Prostate gland (tissue), 2 donors: ENCODE measurements around the gene GABRB3. TPM values are rescaled to one million over a fixed set of nuclear protein-coding genes. Genes with fewer than 3 reads are reported as not detected.

Experiments
- DNase-seq: peaks from one replicate; pipeline ENCODE4 v3.0.0-alpha.2; 2019; ENCODE audit warnings: low spot score
- H3K27ac ChIP-seq, 2 donors: fragments of 200-600 bp; sonication (generic); 2 replicates each; pipeline ENCODE4 v1.5.1; 2017 to 2019
- H3K27me3 ChIP-seq: fragments of 200-600 bp; sonication (generic); replicated peaks from 2 replicates; pipeline ENCODE4 v1.5.1; 2019; ENCODE audit not compliant: insufficient read depth
- H3K36me3 ChIP-seq, 2 donors: fragments of 200-600 bp; sonication (generic); 1 replicate in 1 of 2; 2 replicates in 1 of 2; pipeline versions ENCODE4 v1.5.1 to v1.8.1; 2017 to 2019
- H3K4me1 ChIP-seq: fragments of 200-600 bp; sonication (generic); replicated peaks from 2 replicates; pipeline ENCODE4 v1.5.1; 2019
- H3K4me3 ChIP-seq, 2 donors: fragments of 200-600 bp; sonication (generic); 2 replicates each; pipeline ENCODE4 v1.5.1; 2017 to 2019
- H3K9me3 ChIP-seq: fragments of 200-600 bp; sonication (generic); 2 replicates; pipeline ENCODE4 v1.5.1; 2017
- POLR2A ChIP-seq: fragments of 450-650 bp; IDR thresholded peaks from one replicate; pipeline ENCODE4 v1.6.1; 2016; ENCODE audit warnings: antibody characterized with exemption, mild to moderate bottlenecking
- POLR2AphosphoS5 ChIP-seq: sonication (generic); formaldehyde crosslinking; IDR thresholded peaks from one replicate; pipeline ENCODE4 v1.6.1; 2017; ENCODE audit warnings: antibody characterized with exemption
- WGBS: methylation state at CpG from one replicate; pipeline ENCODE4 v1.1.5; 2018; 5-methylcytosine and 5-hydroxymethylcytosine counted together
- intact Hi-C: fragments of 100-400 bp; cut with DNase I; formaldehyde crosslinking; loops from one replicate; pipeline ENCODE4 v1.14.2; 2022
- total RNA-seq, 2 donors: library from RNA; depleted of rRNA; stranded (reverse); fragments of >200 nt; gene quantifications; one replicate each; pipeline ENCODE4 v1.1.0, GENCODE V29; 2016
- TF ChIP-seq, protein P1 (sequence below), 4 experiments: fragments of 200-600 bp in 2 of 4; fragments of 450-650 bp in 2 of 4; sonication (generic) in 2 of 4; IDR thresholded peaks; 1 replicate in 3 of 4; 2 replicates in 1 of 4; pipeline ENCODE4 v1.5.1; 2016 to 2019; ENCODE audit warnings: antibody characterized with exemption in 4 of 4, mild to moderate bottlenecking in 2 of 4, moderate library complexity in 2 of 4

The GABRB3 gene
- total RNA-seq, 2 donors from 2014 or later: 10.3 to 12.4 TPM

DNA sequence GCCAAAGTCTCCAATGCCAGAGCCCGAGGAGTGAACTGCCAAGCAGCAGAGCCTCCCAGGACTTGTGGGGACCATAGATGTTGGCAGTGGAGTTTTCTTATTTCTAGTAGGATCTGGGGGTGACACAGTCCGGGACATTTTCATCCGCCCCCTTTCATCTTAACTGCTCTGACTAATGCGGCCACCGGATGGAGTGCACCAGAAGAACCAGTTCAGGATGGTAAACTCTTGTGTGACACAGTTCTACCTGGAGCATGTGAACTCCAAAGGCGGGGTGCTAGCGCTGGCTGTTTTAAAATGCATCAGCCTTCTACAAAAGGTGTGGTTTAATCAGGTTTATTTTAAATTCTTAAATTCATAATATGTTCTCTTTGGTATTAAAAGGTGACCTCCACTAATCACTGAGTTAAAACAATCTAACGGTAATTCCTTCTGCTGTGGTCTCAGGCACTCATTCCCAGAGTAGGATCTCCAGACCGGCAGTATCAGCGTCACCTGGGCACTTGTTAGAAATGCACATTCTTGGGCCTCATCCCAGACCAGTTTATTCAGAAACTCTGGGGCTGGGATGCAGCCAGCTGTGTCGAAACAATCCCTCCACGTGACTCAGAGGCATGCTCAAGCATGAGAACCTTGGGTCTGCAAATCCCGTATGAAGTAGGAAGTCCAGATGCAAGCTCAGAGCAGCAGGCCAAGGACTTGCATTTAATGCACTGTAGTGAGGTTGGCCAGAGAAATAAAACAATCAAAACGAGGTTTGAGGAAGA lies 105.5 kb downstream of the GABRB3 start:
- Histone ChIP-seq H3K27me3 (no peaks in the 10 kb centered on the region), H3K36me3 (no peaks in the 10 kb centered on the region), H3K4me1 (no peaks in the 10 kb centered on the region), H3K27ac (no peak overlapping the region), H3K9me3 (no peaks in the 10 kb centered on the region), H3K4me3 (no peak overlapping the region)
- peak; percentile 58 for DNase-seq
- 57% methylated on average over 14 of the region's 14 CpGs for WGBS
- TF ChIP-seq, protein P1, sequence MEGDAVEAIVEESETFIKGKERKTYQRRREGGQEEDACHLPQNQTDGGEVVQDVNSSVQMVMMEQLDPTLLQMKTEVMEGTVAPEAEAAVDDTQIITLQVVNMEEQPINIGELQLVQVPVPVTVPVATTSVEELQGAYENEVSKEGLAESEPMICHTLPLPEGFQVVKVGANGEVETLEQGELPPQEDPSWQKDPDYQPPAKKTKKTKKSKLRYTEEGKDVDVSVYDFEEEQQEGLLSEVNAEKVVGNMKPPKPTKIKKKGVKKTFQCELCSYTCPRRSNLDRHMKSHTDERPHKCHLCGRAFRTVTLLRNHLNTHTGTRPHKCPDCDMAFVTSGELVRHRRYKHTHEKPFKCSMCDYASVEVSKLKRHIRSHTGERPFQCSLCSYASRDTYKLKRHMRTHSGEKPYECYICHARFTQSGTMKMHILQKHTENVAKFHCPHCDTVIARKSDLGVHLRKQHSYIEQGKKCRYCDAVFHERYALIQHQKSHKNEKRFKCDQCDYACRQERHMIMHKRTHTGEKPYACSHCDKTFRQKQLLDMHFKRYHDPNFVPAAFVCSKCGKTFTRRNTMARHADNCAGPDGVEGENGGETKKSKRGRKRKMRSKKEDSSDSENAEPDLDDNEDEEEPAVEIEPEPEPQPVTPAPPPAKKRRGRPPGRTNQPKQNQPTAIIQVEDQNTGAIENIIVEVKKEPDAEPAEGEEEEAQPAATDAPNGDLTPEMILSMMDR (IDR thresholded peaks at IDR 0.05): no peak
- TF ChIP-seq POLR2A (no peak), POLR2AphosphoS5 (peak; percentile 14)
- intact Hi-C loops: no loop called here

DNA sequence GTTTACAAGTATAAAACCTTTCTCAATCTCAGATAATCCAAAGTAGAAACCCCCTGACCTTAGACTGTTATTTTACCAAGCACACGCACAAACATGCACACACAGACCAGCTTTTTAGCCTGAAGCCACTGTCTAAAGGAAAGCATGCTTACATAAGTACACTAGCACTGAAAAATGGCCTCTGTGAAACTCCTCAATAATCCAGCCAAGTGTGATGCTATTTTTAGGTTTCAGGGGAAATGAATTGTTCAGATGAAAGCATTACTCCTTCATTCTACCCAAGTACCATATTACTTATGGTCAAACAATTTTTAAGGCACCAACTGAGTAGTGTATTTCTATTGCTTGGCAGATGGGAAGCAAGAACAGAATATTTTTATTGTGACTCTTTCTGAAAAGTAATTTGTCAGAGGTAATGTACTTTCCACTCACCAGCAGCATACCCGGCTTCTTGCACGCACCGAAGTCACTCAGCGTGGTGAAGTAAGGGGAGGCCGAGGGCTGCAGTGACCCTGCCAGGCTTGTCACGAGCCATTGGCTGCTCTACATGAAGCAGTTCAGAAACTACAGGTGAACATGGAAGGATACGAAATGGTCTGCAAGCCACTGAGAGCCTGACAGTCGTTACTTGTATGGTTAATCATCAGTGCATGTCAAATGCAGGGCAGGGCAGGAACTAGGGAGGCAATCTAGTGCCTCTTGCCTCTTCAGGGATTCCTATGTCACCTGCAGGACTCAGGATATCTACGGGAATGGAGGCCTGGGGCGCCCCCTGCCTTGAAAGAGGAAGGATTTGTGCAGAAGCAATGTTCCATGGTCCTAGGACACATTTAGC lies 106.7 kb downstream of the GABRB3 start:
- no peaks in the 10 kb centered on the region for H3K9me3 ChIP-seq
- no peaks in the 10 kb centered on the region for H3K27me3 ChIP-seq
- H3K4me1 ChIP-seq: no peaks in the 10 kb centered on the region
- no peak overlapping the region for H3K4me3 ChIP-seq
- H3K27ac ChIP-seq: no peak overlapping the region
- TF ChIP-seq POLR2AphosphoS5: no peak
- no peak for TF ChIP-seq POLR2A
- TF ChIP-seq, protein P1 (IDR thresholded peaks at IDR 0.05): no peak
- WGBS: 71% methylated on average over 11 of the region's 11 CpGs
- no peak for DNase-seq
- intact Hi-C loops: no loop called here
- no peaks in the 10 kb centered on the region for H3K36me3 ChIP-seq

DNA sequence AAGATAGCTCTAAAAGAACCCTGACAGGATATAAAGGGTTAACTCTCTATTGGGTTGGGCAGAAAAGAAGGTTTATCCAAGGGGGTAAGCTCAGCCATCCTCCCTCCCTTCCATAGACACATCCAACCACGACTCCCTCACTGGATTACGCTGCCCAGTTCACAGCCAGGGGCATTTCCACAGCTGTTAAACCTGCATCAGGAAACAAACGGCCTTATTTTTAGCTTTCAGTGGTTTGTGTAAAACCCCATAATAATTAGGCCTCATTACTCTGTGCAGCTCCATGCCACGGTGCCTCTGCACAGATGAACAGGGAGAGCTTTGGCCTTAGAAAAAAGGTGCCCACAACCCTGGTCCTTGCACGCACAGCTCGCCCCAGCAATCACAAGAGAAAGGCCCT lies 110.6 kb downstream of the GABRB3 start:
- TF ChIP-seq POLR2AphosphoS5 (no peak), POLR2A (no peak)
- TF ChIP-seq, protein P1 (IDR thresholded peaks at IDR 0.05): no peak
- H3K27ac ChIP-seq: no peak overlapping the region
- no peaks in the 10 kb centered on the region for H3K9me3 ChIP-seq
- H3K4me3 ChIP-seq: no peak overlapping the region
- WGBS: 29% methylated on average over 6 of the region's 6 CpGs
- DNase-seq: no peak
- no peaks in the 10 kb centered on the region for H3K36me3 ChIP-seq
- H3K4me1 ChIP-seq: no peaks in the 10 kb centered on the region
- H3K27me3 ChIP-seq: no peaks in the 10 kb centered on the region
- intact Hi-C loops: no loop called here

DNA sequence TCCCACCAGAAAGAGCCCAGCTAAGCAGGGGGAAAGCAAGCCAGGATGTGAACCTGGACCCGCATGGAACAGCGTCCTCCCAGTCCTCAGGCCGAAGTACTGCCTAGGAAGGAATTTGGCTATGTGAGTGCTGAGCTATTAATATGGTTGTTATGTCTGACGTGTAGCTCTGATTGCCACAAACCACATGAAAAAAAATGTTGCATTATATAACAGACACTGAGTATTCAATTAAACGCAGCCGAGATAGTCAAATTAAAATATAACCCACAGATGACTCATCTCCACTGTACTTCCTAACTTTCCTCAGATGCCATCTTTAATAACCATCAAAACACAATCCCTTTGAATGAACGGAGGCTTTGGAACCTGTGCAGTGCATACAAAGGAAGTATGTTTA lies 111.1 kb downstream of the GABRB3 start:
- Histone ChIP-seq H3K36me3 (no peaks in the 10 kb centered on the region), H3K4me3 (no peak overlapping the region), H3K9me3 (no peaks in the 10 kb centered on the region), H3K27ac (no peak overlapping the region), H3K4me1 (no peaks in the 10 kb centered on the region), H3K27me3 (no peaks in the 10 kb centered on the region)
- DNase-seq: no peak
- WGBS: 54% methylated on average over 7 of the region's 7 CpGs
- TF ChIP-seq, protein P1 (IDR thresholded peaks at IDR 0.05): no peak
- TF ChIP-seq POLR2AphosphoS5 (no peak), POLR2A (no peak)
- intact Hi-C loops: no loop called here
